Osteoblast (primary cell): Measurements from ENCODE around the gene IGF1R. TPM values are rescaled to one million over a fixed set of nuclear protein-coding genes. Genes with fewer than 3 reads are reported as not detected.

Experiments used
- DNase-seq: peaks from one replicate; pipeline ENCODE4 v3.0.0; 2011; ENCODE audit warnings: low spot score, mixed read lengths; ENCODE audit not compliant: insufficient read length; ENCODE audit errors: missing footprints
- H2AFZ ChIP-seq: 2 replicates; pipeline ENCODE4 v1.6.0; 2011; ENCODE audit warnings: mild to moderate bottlenecking, low read length
- H3K27ac ChIP-seq: 2 replicates; pipeline ENCODE4 v1.5.1; 2011; ENCODE audit warnings: mild to moderate bottlenecking, low read depth, low read length, moderate library complexity
- H3K27me3 ChIP-seq: 2 replicates; pipeline ENCODE4 v1.6.0; 2012; ENCODE audit warnings: mild to moderate bottlenecking, control low read depth, inconsistent platforms, low read length, moderate library complexity; ENCODE audit not compliant: insufficient read depth
- H3K36me3 ChIP-seq: 2 replicates; pipeline ENCODE4 v1.5.1; 2011; ENCODE audit warnings: mild to moderate bottlenecking, low read length, control low read depth, moderate library complexity; ENCODE audit not compliant: insufficient read depth
- H3K4me1 ChIP-seq: 2 replicates; pipeline ENCODE4 v1.5.1; 2011; ENCODE audit warnings: mild to moderate bottlenecking, low read length, control low read depth, moderate library complexity; ENCODE audit not compliant: insufficient read depth
- H3K4me2 ChIP-seq: 2 replicates; pipeline ENCODE4 v1.6.0; 2011; ENCODE audit warnings: mild to moderate bottlenecking, low read length; ENCODE audit not compliant: insufficient read depth
- H3K4me3 ChIP-seq: fragments of 200-600 bp; sonication (generic); 3 replicates; pipeline ENCODE4 v1.5.1; 2012; ENCODE audit warnings: mild to moderate bottlenecking, low read length, inconsistent platforms; ENCODE audit not compliant: insufficient read depth
- H3K79me2 ChIP-seq: 2 replicates; pipeline ENCODE4 v1.6.0; 2012; ENCODE audit warnings: mild to moderate bottlenecking, low read length, control low read depth, inconsistent platforms; ENCODE audit not compliant: insufficient read depth
- H3K9me3 ChIP-seq: 2 replicates; pipeline ENCODE4 v1.5.1; 2011; ENCODE audit warnings: low read depth, low read length, control low read depth
- H4K20me1 ChIP-seq: 2 replicates; pipeline ENCODE4 v1.6.0; 2012; ENCODE audit warnings: mild to moderate bottlenecking, low read length, control low read depth; ENCODE audit not compliant: insufficient read depth
- CTCF ChIP-seq: IDR thresholded peaks from 2 replicates; pipeline ENCODE4 v1.5.1; 2011; ENCODE audit warnings: mild to moderate bottlenecking, low read depth, low read length, moderate library complexity; ENCODE audit errors: extremely low read depth
- total RNA-seq: library from RNA; depleted of rRNA; stranded (reverse); fragments of >200 nt; gene quantifications from 2 replicates; pipeline ENCODE4 v1.2.3, GENCODE V29; 2012

The IGF1R gene
- total RNA-seq, 1 donor: 18.8 TPM

DNA sequence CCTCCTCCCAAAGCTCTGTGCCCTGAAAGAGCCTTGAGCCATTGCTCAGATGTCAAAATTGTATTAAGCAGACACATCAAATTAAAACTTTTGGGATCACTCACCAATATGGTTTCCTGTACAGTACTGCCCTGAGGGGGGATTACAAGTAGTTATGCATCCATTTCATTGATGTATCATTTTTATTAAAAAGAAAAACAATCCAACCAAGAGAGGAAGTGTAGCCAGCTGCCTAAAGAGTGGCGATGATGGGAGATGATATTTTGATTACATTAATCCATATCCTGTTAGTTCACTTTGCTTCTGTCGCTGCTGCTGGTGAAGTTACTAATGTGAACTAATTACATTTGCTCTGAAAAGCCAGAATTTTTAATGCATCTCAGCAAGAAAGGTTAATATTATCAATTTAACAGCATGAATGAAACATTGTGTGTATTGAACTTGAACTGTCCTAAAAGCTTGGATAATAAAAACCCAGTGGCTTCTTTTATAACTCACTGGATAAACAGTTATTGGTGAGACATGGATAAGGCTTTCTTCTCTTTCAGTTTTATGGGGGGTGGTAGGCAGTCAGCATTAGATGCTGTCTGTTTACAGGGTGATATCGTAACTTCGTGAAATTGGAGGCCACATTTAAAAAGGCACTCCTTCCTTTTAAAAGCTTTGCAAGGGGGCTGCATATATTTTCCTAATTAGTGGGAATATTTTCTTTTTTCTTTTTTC, 87.7 kb downstream of the IGF1R start:
- peaks cover 97% of the 10 kb centered on the region for H3K79me2 ChIP-seq
- no peak overlapping the region for H3K4me3 ChIP-seq
- no peaks in the 10 kb centered on the region for H3K9me3 ChIP-seq
- H3K4me1 ChIP-seq: peaks cover 9% of the 10 kb centered on the region
- H2AFZ ChIP-seq: no peak overlapping the region
- no peak overlapping the region for H3K4me2 ChIP-seq
- H3K36me3 ChIP-seq: no peaks in the 10 kb centered on the region
- TF ChIP-seq CTCF: no peak
- no peak for DNase-seq
- H3K27ac ChIP-seq: no peak overlapping the region
- H4K20me1 ChIP-seq: peaks cover 5% of the 10 kb centered on the region
- H3K27me3 ChIP-seq: no peaks in the 10 kb centered on the region

DNA sequence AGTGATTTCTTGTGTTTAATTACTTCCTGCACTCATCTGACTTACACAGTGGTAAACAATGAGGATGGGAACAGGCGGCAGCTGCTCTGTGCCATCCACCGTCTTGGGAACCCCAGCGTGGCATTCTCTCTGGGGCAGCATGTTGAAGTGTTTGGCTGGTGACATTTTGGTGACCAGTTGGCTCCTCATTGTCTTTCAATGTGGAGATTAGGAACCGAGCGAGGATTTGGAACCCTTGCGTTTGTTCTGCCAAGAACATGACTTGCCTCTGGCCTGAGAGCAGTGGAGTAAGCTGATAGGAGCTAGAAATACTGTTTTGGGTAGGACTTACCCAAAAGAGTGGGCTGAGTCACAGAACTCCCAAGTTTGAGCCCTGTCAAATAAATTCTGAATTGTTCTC, 88.8 kb downstream of the IGF1R start:
- no peak for TF ChIP-seq CTCF
- Histone ChIP-seq H3K27ac (no peak overlapping the region), H3K4me2 (no peak overlapping the region), H2AFZ (no peak overlapping the region), H3K9me3 (no peaks in the 10 kb centered on the region), H3K4me1 (peaks cover 9% of the 10 kb centered on the region), H3K27me3 (no peaks in the 10 kb centered on the region), H3K36me3 (no peaks in the 10 kb centered on the region), H3K4me3 (no peak overlapping the region), H3K79me2 (peaks cover 97% of the 10 kb centered on the region), H4K20me1 (peaks cover 10% of the 10 kb centered on the region)
- DNase-seq: no peak

DNA sequence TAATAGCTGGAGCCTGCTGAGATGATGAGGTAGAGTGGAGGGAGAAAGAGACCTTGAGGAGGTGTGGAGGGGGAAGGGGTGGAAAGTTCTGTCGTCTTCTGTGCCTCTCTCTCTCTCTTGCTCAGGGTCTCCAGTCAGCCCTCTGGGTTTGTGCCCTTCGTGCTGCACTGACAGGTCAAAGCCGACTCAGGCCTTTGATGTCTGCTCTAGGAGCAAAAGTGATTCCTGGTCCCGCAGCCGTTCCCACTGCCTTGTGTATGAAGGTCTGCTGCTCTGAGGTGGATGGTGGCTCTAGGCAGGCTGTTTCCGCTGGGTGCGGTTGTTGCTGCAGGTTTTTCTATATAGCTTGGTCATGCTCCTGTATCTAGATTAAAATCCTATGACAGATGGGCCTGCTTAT, 89.4 kb downstream of the IGF1R start:
- Histone ChIP-seq H3K36me3 (no peaks in the 10 kb centered on the region), H3K27ac (no peak overlapping the region), H3K27me3 (no peaks in the 10 kb centered on the region), H2AFZ (no peak overlapping the region), H3K79me2 (peaks cover 95% of the 10 kb centered on the region), H3K4me2 (no peak overlapping the region), H3K9me3 (no peaks in the 10 kb centered on the region), H3K4me3 (no peak overlapping the region), H3K4me1 (peaks cover 9% of the 10 kb centered on the region), H4K20me1 (peaks cover 10% of the 10 kb centered on the region)
- no peak for DNase-seq
- TF ChIP-seq CTCF: no peak

- H3K9me3 ChIP-seq: no peaks in the 10 kb centered on the region
- no peak for DNase-seq
- H3K79me2 ChIP-seq: peaks cover 94% of the 10 kb centered on the region
- no peaks in the 10 kb centered on the region for H3K36me3 ChIP-seq
- H3K27me3 ChIP-seq: no peaks in the 10 kb centered on the region
- peaks cover 9% of the 10 kb centered on the region for H3K4me1 ChIP-seq
- peaks cover 14% of the 10 kb centered on the region for H4K20me1 ChIP-seq
- no peak overlapping the region for H3K27ac ChIP-seq
- H2AFZ ChIP-seq: no peak overlapping the region
- H3K4me3 ChIP-seq: no peak overlapping the region
- H3K4me2 ChIP-seq: no peak overlapping the region
- no peak for TF ChIP-seq CTCF
These were observed 90.5 kb downstream of the IGF1R start for GRCh38 chr15:98738689-98739401.
